ENCODE results near the gene MBTD1.

Gene MBTD1

DNA sequence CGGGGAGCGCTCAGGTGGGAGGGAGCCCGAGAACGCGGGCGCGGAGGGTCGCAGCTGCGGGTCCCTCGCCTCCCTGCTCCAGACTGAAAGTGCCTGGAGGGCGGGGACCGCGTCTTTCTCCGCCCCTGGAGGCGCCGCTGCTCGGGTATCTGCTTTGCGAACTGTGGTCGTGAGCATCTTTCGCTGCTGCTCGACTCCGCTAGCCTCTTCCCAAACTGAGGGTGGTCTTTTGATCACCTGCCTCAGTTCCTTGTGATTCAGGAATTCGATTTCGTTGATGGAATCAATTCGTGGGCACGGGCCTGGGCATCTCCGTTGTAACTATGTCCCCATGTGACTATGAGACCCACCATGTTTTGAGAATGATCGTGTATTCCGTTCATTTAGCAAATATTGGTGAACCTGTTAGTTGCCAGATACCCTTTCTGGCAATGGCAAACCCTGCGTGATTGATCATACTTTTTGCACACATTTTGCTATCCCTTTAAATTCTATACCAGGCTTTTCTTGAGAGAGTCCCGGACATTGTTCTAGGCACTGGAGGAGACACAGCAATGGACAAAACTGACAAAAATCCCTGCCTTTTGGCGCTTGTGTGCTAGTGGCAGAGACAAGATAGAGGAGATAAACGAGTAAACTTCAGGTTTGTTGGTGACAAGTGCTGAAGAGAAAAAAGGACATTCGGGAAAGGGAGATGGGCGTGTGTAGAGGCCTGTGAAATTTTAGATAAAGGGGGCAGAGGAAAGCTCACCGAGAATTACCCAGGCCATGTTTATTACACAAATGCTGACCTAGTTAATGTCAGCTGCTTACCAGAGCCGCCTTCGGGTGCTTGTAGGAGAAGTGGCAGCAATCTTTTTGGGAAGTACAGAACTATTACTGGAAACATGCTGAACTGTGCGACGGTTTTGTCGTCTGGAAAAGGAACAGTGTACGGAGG is 1.4 kb upstream of the MBTD1 start:
- no peak for TF ChIP-seq CTCF (IDR thresholded peaks at IDR 0.05; ENCODE audit: control insufficient read depth, extremely low read depth, insufficient read depth)
- DNase-seq (ENCODE audit: low read depth): no peak
- H3K4me3 ChIP-seq (ENCODE audit: low read depth, low read length): peak overlapping the region; percentile 90

GRCh38 chr17:51260237-51261023 is 581 bp upstream of the MBTD1 start, which contains the start of gene UTP18:
UTP18 (plus strand) TSS chr17:51260546; CDS start chr17:51260585, 39 bp downstream.
- DNase-seq (ENCODE audit: low read depth): peak; percentile 91
- no peak for TF ChIP-seq CTCF (IDR thresholded peaks at IDR 0.05; ENCODE audit: control insufficient read depth, extremely low read depth, insufficient read depth)
- H3K4me3 ChIP-seq (ENCODE audit: low read depth, low read length): peak within 1 kb of the TSS; percentile 90

DNA sequence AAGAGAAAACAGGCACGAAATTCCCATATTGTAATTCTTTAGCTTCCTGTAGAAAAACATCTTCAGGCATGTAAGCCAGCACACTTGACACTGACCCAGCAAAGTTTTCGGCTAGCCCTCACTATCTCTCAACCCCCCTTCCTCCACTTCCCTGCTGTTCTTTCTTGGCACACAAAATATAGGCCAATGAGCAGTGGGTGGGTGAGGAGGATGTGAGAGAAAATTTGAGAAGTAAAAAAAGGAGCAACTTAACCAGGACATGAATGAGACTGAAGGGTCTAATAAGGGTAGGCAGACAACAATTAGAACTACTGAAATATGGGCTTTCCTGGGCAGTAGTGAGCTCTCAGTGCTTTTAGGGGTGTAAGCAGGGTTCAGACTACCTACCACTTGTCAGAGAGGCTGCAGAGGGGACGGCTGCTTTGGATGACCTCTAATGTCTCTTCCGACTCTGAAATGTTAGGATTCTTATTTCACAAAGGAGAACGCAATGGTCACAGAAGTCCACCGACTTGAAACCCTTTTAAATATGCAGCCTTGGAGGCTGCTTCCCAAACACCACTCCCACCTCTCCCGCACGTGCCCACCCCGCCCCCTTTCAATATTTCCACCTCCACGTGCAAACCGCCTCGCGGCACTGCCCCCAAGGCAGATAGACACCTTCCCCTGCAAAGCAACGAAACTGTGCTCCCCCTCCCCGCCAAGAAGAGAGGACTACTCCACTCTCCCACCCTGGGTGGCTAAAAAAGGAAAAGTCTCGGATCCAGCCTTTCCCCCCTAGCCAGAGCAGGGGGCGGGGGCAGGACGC is 889 bp downstream of the MBTD1 start:
- no peak for DNase-seq (ENCODE audit: low read depth)
- no peak for TF ChIP-seq CTCF (IDR thresholded peaks at IDR 0.05; ENCODE audit: control insufficient read depth, extremely low read depth, insufficient read depth)
- peak overlapping the region; percentile 90 for H3K4me3 ChIP-seq (ENCODE audit: low read depth, low read length)

- H3K4me3 ChIP-seq (ENCODE audit: low read depth, low read length): peak overlapping the region; percentile 14; the same call in 1 of the 2 replicates
- DNase-seq (ENCODE audit: low read depth): peak; percentile 64
- no peak for TF ChIP-seq CTCF (IDR thresholded peaks at IDR 0.05; ENCODE audit: control insufficient read depth, extremely low read depth, insufficient read depth)
These were observed 2.4 kb downstream of the MBTD1 start for GRCh38 chr17:51257150-51258081.

DNA sequence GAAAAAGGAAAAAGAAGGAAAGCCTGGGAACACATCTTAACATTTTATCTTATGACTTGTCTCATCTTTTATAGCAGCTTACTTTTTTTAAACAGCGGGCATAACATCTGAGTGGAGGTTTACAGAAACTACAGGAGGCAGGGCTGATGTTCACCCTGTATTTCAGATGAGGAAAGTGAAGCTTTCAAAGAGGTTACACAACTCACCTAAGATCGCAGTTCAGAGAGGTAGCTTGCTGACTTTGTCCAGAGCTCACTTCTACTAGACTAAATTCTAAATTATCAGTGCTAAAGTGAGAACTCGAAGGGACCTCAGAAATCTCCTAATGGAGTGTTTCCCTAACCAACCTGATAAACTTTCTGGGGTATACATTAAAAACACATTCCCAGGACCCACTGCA is 3.7 kb downstream of the MBTD1 start:
- TF ChIP-seq CTCF (IDR thresholded peaks at IDR 0.05; ENCODE audit: control insufficient read depth, extremely low read depth, insufficient read depth): no peak
- H3K4me3 ChIP-seq (ENCODE audit: low read depth, low read length): no peak overlapping the region

More for the DNA sequence above, 3.7 kb downstream of the MBTD1 start:
- DNase-seq (ENCODE audit: low read depth): no peak
